Neural cell (in vitro differentiated cells): ENCODE results near the gene FDPS. TPM values are rescaled to one million over a fixed set of nuclear protein-coding genes. Genes with fewer than 3 reads are reported as not detected.
"Not testable (repeated sequence)": the region's sequence is repeated elsewhere in the genome, so short reads cannot be mapped to it uniquely, and the experiment has no call there.

Source experiments
- H2AFZ ChIP-seq: fragments of 200-600, 300-800 bp; sonication (generic), shearing (Covaris generic); 2 replicates; pipeline ENCODE4 v1.6.0; 2014; ENCODE audit warnings: low read depth, mild to moderate bottlenecking, antibody characterized with exemption, low read length, moderate library complexity
- H3F3A ChIP-seq: fragments of 200-600 bp; shearing (Covaris generic); 2 replicates; pipeline ENCODE4 v1.6.1; 2016; ENCODE audit warnings: mild to moderate bottlenecking, moderate library complexity, mixed read lengths, antibody characterized with exemption, low read length; ENCODE audit not compliant: insufficient read depth, poor library complexity, severe bottlenecking
- H3K27ac ChIP-seq: fragments of 200-600, 300-800 bp; sonication (generic), shearing (Covaris generic); 2 replicates; pipeline ENCODE4 v1.5.1; 2014; ENCODE audit warnings: mild to moderate bottlenecking, low read length, moderate library complexity
- H3K27me3 ChIP-seq: fragments of 300-800, 200-600 bp; sonication (generic), shearing (Covaris generic); 2 replicates; pipeline ENCODE4 v1.6.0; 2014; ENCODE audit warnings: mild to moderate bottlenecking, low read depth, low read length, moderate library complexity; ENCODE audit not compliant: insufficient read depth
- H3K36me3 ChIP-seq: fragments of 300-800, 200-600 bp; sonication (generic), shearing (Covaris generic); 2 replicates; pipeline ENCODE4 v1.5.1; 2014; ENCODE audit warnings: mild to moderate bottlenecking, antibody characterized with exemption, low read length, moderate library complexity; ENCODE audit not compliant: insufficient read depth
- H3K4me2 ChIP-seq: fragments of 300-800, 200-600 bp; sonication (generic), shearing (Covaris generic); 2 replicates; pipeline ENCODE4 v1.6.0; 2014; ENCODE audit warnings: mild to moderate bottlenecking, low read length
- H3K4me3 ChIP-seq: fragments of 300-800, 200-600 bp; sonication (generic), shearing (Covaris generic); 2 replicates; pipeline ENCODE4 v1.5.1; 2014; ENCODE audit warnings: mild to moderate bottlenecking, low read length, moderate library complexity
- H3K79me2 ChIP-seq: fragments of 200-600 bp; shearing (Covaris generic); replicated peaks from 2 replicates; pipeline ENCODE4 v1.6.0; 2014; ENCODE audit warnings: mild to moderate bottlenecking, low read length, moderate library complexity; ENCODE audit not compliant: insufficient read depth
- H3K9ac ChIP-seq: fragments of 300-800, 200-600 bp; sonication (generic), shearing (Covaris generic); 2 replicates; pipeline ENCODE4 v1.6.1; 2016; ENCODE audit warnings: mild to moderate bottlenecking, low read length, mixed read lengths
- H3K9me2 ChIP-seq: fragments of 200-600 bp; shearing (Covaris generic); 2 replicates; pipeline ENCODE4 v1.6.1; 2016; ENCODE audit warnings: mild to moderate bottlenecking, low read length, mixed read lengths; ENCODE audit not compliant: insufficient read depth
- H3K9me3 ChIP-seq: fragments of 200-600, 300-800 bp; sonication (generic), shearing (Covaris generic); 2 replicates; pipeline ENCODE4 v1.6.1; 2016; ENCODE audit warnings: mild to moderate bottlenecking, mixed run types, low read length, moderate library complexity, mixed read lengths
- H4K20me1 ChIP-seq: fragments of 200-600 bp; shearing (Covaris generic); 2 replicates; pipeline ENCODE4 v1.6.1; 2016; ENCODE audit warnings: mild to moderate bottlenecking, mixed run types; ENCODE audit not compliant: insufficient read depth
- EP300 ChIP-seq: fragments of 450-650 bp; conservative IDR thresholded peaks from 2 replicates; pipeline ENCODE4 v1.6.1; 2014; ENCODE audit warnings: antibody characterized with exemption, mild to moderate bottlenecking, moderate library complexity; ENCODE audit not compliant: poor library complexity, severe bottlenecking
- EZH2 ChIP-seq: fragments of 200-600, 300-800 bp; shearing (Covaris generic), sonication (generic); IDR thresholded peaks from 2 replicates; pipeline ENCODE4 v1.6.1; 2014; ENCODE audit warnings: antibody characterized with exemption, low read length, borderline replicate concordance, mild to moderate bottlenecking; ENCODE audit not compliant: insufficient read depth, poor library complexity, severe bottlenecking
- MXI1 ChIP-seq: fragments of 450-650 bp; conservative IDR thresholded peaks from 2 replicates; pipeline ENCODE4 v1.6.1; 2014; ENCODE audit warnings: antibody characterized with exemption, mild to moderate bottlenecking; ENCODE audit not compliant: poor library complexity, severe bottlenecking
- POLR2AphosphoS5 ChIP-seq: IDR thresholded peaks from 2 replicates; pipeline ENCODE4 v1.6.1; 2012
- RAD21 ChIP-seq: fragments of 450-650 bp; conservative IDR thresholded peaks from 2 replicates; pipeline ENCODE4 v1.6.1; 2014; ENCODE audit warnings: antibody characterized with exemption, mild to moderate bottlenecking, moderate library complexity
- REST ChIP-seq: IDR thresholded peaks from 2 replicates; pipeline ENCODE4 v1.6.1; 2012; ENCODE audit warnings: borderline replicate concordance
- SMC3 ChIP-seq: fragments of 450-650 bp; conservative IDR thresholded peaks from 2 replicates; pipeline ENCODE4 v1.6.1; 2014; ENCODE audit warnings: antibody characterized with exemption, mild to moderate bottlenecking, moderate library complexity; ENCODE audit not compliant: poor library complexity
- TAF1 ChIP-seq: IDR thresholded peaks from 2 replicates; pipeline ENCODE4 v1.6.1; 2012; ENCODE audit warnings: low read depth
- polyA plus RNA-seq: library from polyadenylated mRNA; depleted of rRNA; stranded (reverse); fragments of >200 nt; gene quantifications from 2 replicates; pipeline ENCODE4 v1.2.3, GENCODE V29; 2014
- TF ChIP-seq, protein P1 (sequence below): fragments of 450-650 bp; IDR thresholded peaks from 2 replicates; pipeline ENCODE4 v1.5.1; 2014; ENCODE audit warnings: antibody characterized with exemption, mild to moderate bottlenecking, moderate library complexity; ENCODE audit not compliant: poor library complexity, severe bottlenecking

The FDPS gene
- polyA plus RNA-seq, 1 donor from 2014 or later = 235 TPM

DNA sequence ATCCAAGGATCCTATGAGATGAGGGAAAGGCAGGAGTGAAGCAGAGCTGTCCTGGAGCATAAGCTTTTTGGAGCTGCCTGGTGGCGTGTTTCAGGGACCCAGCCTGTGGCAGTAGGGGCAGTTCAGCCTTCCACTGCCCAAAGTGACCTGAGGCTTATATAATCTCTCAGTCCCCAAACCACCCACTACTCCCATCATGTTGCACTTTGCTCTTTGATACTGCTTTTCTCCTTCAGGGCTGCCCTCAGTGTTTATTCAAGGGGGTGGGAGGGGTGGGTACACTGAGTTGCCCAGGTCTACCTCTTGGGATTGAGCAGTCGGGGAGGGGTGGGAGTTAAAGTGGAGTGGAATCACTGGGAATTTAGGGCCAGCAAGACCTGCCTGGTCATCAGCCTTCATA is 22.1 kb upstream of the FDPS start:
- no peak overlapping the region for H3K9ac ChIP-seq
- TF ChIP-seq EP300 (no peak), RAD21 (no peak), EZH2 (no peak), TAF1 (no peak), REST (no peak), MXI1 (no peak), SMC3 (no peak)
- no peak overlapping the region for H3K4me2 ChIP-seq
- H3K9me3 ChIP-seq = no peaks in the 10 kb centered on the region
- H3K4me3 ChIP-seq = no peak overlapping the region
- no peaks in the 10 kb centered on the region for H3F3A ChIP-seq
- no peaks in the 10 kb centered on the region for H3K9me2 ChIP-seq
- no peak overlapping the region for H3K27ac ChIP-seq
- no peak overlapping the region for H2AFZ ChIP-seq
- no peaks in the 10 kb centered on the region for H3K27me3 ChIP-seq
- no peaks in the 10 kb centered on the region for H3K36me3 ChIP-seq
- H4K20me1 ChIP-seq = no peaks in the 10 kb centered on the region
- H3K79me2 ChIP-seq = no peaks in the 10 kb centered on the region

DNA sequence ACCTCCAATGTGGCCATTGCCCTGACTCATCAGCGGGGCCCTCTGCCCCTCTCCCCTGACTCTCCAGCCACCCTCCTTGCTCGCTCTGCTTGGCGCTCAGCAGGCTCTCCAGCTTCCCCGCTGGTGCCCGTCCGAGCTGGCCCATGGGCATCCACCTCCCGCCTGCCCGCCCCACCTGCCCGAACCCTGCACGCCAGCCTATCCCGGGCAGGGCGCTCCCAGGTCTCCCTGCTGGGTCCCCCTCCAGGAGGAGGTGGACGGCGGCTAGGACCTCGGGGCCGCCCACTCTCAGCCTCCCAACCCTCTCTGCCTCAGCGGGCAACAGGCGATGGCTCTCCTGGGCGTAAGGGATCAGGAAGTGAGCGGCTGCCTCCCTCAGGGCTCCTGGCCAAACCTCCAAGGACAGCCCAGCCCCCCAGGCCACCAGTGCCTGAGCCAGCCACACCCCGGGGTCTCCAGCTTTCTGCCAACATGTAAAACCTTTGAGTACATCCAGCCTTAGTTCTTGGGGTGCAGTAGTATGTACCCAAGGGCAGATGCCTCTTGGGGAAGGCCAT is 20.6 kb upstream of the FDPS start:
- no peaks in the 10 kb centered on the region for H4K20me1 ChIP-seq
- H3F3A ChIP-seq = no peaks in the 10 kb centered on the region
- H2AFZ ChIP-seq = no peak overlapping the region
- no peak overlapping the region for H3K4me3 ChIP-seq
- no peak overlapping the region for H3K27ac ChIP-seq
- H3K27me3 ChIP-seq = peaks cover under 1% of the 10 kb centered on the region
- no peak overlapping the region for H3K4me2 ChIP-seq
- no peak overlapping the region for H3K9ac ChIP-seq
- no peaks in the 10 kb centered on the region for H3K9me2 ChIP-seq
- TF ChIP-seq SMC3 (no peak), EP300 (no peak), EZH2 (no peak), POLR2AphosphoS5 (no peak), MXI1 (no peak), TAF1 (no peak), REST (no peak), RAD21 (no peak)
- TF ChIP-seq, protein P1, sequence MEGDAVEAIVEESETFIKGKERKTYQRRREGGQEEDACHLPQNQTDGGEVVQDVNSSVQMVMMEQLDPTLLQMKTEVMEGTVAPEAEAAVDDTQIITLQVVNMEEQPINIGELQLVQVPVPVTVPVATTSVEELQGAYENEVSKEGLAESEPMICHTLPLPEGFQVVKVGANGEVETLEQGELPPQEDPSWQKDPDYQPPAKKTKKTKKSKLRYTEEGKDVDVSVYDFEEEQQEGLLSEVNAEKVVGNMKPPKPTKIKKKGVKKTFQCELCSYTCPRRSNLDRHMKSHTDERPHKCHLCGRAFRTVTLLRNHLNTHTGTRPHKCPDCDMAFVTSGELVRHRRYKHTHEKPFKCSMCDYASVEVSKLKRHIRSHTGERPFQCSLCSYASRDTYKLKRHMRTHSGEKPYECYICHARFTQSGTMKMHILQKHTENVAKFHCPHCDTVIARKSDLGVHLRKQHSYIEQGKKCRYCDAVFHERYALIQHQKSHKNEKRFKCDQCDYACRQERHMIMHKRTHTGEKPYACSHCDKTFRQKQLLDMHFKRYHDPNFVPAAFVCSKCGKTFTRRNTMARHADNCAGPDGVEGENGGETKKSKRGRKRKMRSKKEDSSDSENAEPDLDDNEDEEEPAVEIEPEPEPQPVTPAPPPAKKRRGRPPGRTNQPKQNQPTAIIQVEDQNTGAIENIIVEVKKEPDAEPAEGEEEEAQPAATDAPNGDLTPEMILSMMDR = no peak
- no peaks in the 10 kb centered on the region for H3K79me2 ChIP-seq
- H3K36me3 ChIP-seq = no peaks in the 10 kb centered on the region
- H3K9me3 ChIP-seq = no peaks in the 10 kb centered on the region

- H3K27me3 ChIP-seq = peaks cover 25% of the 10 kb centered on the region
- H3K36me3 ChIP-seq, H3K9me3 ChIP-seq, H3K27ac ChIP-seq, H2AFZ ChIP-seq, H3F3A ChIP-seq, H3K4me3 ChIP-seq, H3K4me2 ChIP-seq, H3K79me2 ChIP-seq, H3K9me2 ChIP-seq, H4K20me1 ChIP-seq, H3K9ac ChIP-seq: not testable (repeated sequence)
Observed at GRCh38 chr1:155291006-155291405, 17.7 kb upstream of the FDPS start.
